ENCODE measurements around the gene AP4M1.
"Not testable (repeated sequence)": the region's sequence is repeated elsewhere in the genome, so short reads cannot be mapped to it uniquely, and the experiment has no call there.

AP4M1 gene

GRCh38 chr7:100132697-100133151, 31.3 kb downstream of the AP4M1 start:
- DNase-seq (ENCODE audit: low spot score), result peak; percentile 70

- DNase-seq (ENCODE audit: low spot score), result no peak
These were observed 36.7 kb downstream of the AP4M1 start for GRCh38 chr7:100137851-100138760.

- DNase-seq (ENCODE audit: low spot score), result no peak
These were observed 40.1 kb downstream of the AP4M1 start for GRCh38 chr7:100141555-100141949.

GRCh38 chr7:100142461-100142860, 41.0 kb downstream of the AP4M1 start:
- DNase-seq (ENCODE audit: low spot score), result no peak

- not testable (repeated sequence) for DNase-seq (ENCODE audit: low spot score)
These were observed 44.9 kb downstream of the AP4M1 start for GRCh38 chr7:100146350-100146749.

- DNase-seq (ENCODE audit: low spot score), result no peak
These were observed 45.8 kb downstream of the AP4M1 start for GRCh38 chr7:100147278-100147677.

- DNase-seq (ENCODE audit: low spot score), result no peak
These were observed 46.7 kb downstream of the AP4M1 start for GRCh38 chr7:100148225-100148558.

GRCh38 chr7:100148559-100149328, 47.3 kb downstream of the AP4M1 start, which contains the start of gene LAMTOR4:
Gene LAMTOR4, plus strand, starts transcription at chr7:100148918. Its CDS starts 55 bp downstream, at chr7:100148973.
- peak; percentile 98 for DNase-seq (ENCODE audit: low spot score)

- no peak for DNase-seq (ENCODE audit: low spot score)
These were observed 51.0 kb downstream of the AP4M1 start for GRCh38 chr7:100152404-100152803.

- DNase-seq (ENCODE audit: low spot score), result no peak
These were observed 51.7 kb downstream of the AP4M1 start for GRCh38 chr7:100152937-100153666.

GRCh38 chr7:100153708-100154535, 52.5 kb downstream of the AP4M1 start:
- no peak for DNase-seq (ENCODE audit: low spot score)

- no peak for DNase-seq (ENCODE audit: low spot score)
These were observed 53.4 kb downstream of the AP4M1 start for GRCh38 chr7:100154651-100155491.

GRCh38 chr7:100155553-100156317, 54.3 kb downstream of the AP4M1 start:
- no peak for DNase-seq (ENCODE audit: low spot score)

- DNase-seq (ENCODE audit: low spot score), result peak; percentile 43
These were observed 55.1 kb downstream of the AP4M1 start for GRCh38 chr7:100156331-100157068.

- no peak for DNase-seq (ENCODE audit: low spot score)
These were observed 55.6 kb downstream of the AP4M1 start for GRCh38 chr7:100157069-100157333.

- DNase-seq (ENCODE audit: low spot score), result no peak
These were observed 56.1 kb downstream of the AP4M1 start for GRCh38 chr7:100157334-100158228.

Measured in CD4-positive, alpha-beta T cell treated with Interleukin-2 at 100 ng/mL for 4 hours (primary cell).